NCI-H345 (cell line): ENCODE data around the gene COPS6.

Experiments used
- DNase-seq: peaks from one replicate; lab custom pipeline; 2025; lab: John Stamatoyannopoulos, UW

COPS6 gene

DNA sequence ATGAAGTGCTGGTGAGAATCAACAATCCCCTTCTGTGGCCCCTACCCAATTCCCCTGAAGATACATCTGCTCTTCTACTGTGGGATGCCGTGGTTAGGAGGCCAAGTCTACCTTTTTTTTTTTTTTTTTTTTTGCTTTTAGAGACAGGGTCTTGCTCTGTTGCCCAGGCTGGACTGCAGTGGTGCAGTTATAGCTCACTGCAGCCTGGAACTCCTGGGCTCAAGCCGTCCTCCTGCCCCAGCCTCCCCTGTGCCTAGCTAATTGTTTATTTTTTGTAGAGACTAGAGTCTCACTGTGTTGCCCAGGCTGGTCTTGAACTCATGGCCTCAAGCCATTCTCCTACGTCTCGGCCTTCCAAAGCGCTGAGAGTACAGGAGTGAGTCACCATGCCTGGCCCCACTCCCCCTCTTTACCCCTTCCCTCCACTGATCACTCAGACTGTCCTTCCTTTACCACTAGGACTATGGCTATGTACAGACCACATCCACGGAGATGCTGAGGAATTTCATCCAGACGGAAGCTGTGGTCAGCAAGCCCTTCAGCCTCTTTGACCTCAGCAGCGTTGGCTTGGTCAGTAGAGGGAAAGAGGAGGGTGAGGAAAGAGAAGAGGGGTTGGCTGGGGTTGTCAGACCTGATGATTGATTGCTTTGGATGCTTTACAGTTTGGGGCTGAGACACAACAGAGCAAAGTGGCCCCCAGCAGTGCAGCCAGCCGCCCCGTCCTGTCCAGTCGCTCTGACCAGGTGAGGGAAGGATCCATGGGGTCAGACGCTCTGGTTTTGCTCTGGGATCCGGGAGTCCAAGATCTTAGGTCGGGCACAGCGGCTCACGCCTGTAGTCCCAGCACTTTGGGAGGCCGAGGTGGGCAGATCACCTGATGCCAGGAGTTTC lies 14.4 kb downstream of the COPS6 start:
- DNase-seq: no peak

GRCh38 chr7:100105534-100105933 lies 16.8 kb downstream of the COPS6 start:
- DNase-seq: no peak

DNA sequence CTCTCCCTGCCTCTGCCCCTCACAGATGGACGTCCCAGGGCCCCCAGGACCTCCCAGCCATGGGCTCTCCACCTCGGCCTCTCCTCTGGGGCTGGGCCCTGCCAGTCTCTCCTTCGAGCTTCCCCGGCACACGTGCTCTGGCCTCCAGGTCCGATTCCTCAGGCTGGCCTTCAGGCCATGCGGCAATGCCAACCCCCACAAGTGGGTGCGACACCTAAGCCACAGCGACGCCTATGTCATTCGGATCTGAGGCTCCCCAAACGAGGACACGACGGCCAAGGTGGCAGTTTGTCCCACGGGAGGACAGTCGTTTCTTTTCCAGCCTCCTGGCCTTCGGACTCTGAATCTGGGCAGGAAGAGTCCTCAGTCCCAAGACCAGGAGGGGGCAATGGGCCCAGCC lies 17.9 kb downstream of the COPS6 start:
- DNase-seq: no peak

- no peak for DNase-seq
Measured at GRCh38 chr7:100107125-100107737, 18.5 kb downstream of the COPS6 start.

GRCh38 chr7:100107890-100108289 lies 19.1 kb downstream of the COPS6 start:
- no peak for DNase-seq

GRCh38 chr7:100109521-100110163 lies 20.9 kb downstream of the COPS6 start:
- no peak for DNase-seq

GRCh38 chr7:100111156-100111555 lies 22.4 kb downstream of the COPS6 start:
- DNase-seq: no peak

GRCh38 chr7:100111914-100112313 lies 23.1 kb downstream of the COPS6 start:
- DNase-seq: no peak

GRCh38 chr7:100115026-100115425 lies 26.3 kb downstream of the COPS6 start:
- DNase-seq: no peak

DNA sequence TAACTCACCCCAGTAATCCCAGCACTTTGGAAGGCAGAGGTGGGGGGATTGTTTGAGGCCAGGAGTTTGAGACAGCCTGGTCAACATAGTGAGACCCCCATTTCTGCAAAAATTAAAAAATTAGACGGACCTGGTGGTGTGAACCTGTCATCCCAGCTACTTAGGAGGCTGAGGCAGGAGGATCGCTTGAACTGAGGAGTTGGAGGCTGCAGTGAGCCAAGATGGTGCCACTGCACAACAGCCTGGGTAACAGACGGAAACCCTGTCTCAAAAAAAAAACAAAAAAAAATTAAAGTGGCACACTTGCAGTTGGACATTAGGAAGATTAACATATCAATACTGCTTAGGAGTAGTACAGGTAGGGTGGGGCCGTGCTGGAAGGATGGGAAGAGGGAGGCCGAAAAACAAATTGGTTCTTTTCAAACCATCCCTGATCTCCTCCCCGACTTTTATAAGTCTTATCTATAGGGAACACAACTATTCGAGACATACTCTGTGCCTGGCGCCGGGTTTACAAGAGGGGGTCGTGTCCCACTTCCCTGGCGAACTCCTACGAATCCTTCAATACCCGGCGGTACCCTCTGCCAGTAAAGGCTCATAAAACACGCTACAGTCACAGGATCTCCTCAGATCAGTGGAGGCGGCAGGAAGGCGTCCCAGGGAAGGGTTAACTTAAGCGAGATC lies 29.8 kb downstream of the COPS6 start:
- no peak for DNase-seq

- peak; percentile 95 for DNase-seq
Measured at GRCh38 chr7:100119072-100119969, 30.6 kb downstream of the COPS6 start, which contains the start of the genes CNPY4 and TAF6. Gene CNPY4 (plus strand): TSS chr7:100119634. CDS start chr7:100119745, 111 bp downstream. Gene TAF6 (minus strand): TSS chr7:100119358. CDS start chr7:100114209, 5,149 bp downstream.

DNA sequence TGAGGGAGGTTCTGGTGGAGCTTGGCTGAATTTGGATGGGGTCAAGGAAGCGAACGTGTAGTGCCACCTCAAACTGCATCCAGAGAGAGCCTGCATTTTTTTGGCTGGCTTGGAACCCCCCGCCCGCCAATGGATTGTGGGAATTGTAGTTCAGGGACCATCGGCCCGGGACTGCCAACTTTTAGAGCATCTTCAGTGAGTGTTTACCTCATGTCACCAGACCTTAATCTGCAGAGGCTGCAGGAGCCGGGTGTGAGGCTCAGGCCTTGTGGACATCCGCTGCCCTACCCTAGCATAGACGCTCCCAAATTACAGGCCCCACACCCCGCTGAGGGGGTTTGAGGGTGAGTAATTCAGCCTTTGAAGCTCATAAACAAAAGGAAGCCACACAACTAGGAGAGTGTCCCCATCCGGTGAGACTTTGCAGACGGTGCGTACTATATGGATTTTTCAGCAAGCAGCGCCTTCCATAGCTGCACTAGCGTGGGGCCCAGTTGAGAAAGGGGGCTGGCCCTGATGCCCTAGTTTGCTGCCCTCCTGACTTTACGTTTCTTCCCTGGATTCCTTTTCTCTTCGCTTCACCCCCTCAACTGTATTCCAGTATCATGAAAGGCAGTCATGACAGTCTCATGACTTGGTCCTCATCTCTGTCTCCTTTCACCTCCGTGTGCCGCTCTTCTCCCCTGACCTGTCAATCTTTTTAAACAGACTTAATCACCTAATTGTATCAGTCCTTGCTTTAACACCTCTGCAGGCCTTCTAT lies 31.4 kb downstream of the COPS6 start:
- DNase-seq: peak; percentile 60

- DNase-seq: no peak
Measured at GRCh38 chr7:100120733-100121036, 31.9 kb downstream of the COPS6 start.

- DNase-seq: peak; percentile 98
Measured at GRCh38 chr7:100122067-100122466, 33.3 kb downstream of the COPS6 start.

DNA sequence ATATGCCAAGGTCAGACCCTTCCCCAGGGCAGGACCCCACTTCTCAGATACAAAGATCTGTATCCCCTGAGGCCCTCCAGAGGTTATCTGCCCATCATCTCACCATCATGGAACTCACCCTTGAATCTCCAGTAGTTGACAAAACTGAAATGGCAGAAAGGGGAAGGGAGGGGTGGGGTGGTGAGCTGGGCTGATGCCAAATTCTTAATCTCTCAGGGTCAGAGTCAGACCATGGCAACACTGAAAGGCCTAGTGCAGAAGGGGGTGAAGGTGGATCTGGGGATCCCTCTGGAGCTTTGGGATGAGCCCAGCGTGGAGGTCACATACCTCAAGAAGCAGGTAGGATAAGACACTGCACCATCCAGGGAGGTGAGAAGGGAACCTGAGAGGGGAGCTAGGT lies 33.8 kb downstream of the COPS6 start:
- DNase-seq: no peak

DNA sequence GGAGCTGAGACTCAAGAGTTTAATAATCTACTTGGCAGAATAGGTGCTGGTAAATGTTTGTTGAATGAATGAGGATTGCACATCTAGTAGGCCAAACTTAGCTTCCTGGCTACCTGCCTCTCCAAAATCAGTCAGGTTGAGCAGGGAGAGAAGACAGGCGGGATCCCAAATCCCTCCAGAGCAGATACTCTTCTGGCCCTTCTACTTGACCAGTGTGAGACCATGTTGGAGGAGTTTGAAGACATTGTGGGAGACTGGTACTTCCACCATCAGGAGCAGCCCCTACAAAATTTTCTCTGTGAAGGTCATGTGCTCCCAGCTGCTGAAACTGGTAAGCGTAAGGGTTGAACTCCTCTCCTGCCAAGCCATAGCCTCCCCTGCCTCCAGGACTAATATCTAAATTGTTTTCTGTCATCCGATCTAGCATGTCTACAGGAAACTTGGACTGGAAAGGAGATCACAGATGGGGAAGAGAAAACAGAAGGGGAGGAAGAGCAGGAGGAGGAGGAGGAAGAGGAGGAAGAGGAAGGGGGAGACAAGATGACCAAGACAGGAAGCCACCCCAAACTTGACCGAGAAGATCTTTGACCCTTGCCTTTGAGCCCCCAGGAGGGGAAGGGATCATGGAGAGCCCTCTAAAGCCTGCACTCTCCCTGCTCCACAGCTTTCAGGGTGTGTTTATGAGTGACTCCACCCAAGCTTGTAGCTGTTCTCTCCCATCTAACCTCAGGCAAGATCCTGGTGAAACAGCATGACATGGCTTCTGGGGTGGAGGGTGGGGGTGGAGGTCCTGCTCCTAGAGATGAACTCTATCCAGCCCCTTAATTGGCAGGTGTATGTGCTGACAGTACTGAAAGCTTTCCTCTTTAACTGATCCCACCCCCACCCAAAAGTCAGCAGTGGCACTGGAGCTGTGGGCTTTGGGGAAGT lies 35.8 kb downstream of the COPS6 start:
- no peak for DNase-seq

GRCh38 chr7:100126239-100126930 lies 37.6 kb downstream of the COPS6 start:
- no peak for DNase-seq

GRCh38 chr7:100126931-100127865 lies 38.4 kb downstream of the COPS6 start, which contains the start of gene MBLAC1:
Gene MBLAC1 (plus strand): TSS chr7:100126967. CDS start chr7:100127396, 429 bp downstream.
- DNase-seq: peak; percentile 89
